Esophagus squamous epithelium (tissue), 4 donors: Measurements from ENCODE around the gene ADAM29.

Experiments
- POLR2A ChIP-seq, 4 donors: fragments of 450-650 bp; IDR thresholded peaks; one replicate each; pipeline ENCODE4 v1.6.1; 2017; ENCODE audit warnings: antibody characterized with exemption in 4 of 4, mild to moderate bottlenecking in 4 of 4, moderate library complexity in 3 of 4
- TF ChIP-seq, protein P1 (sequence below), 6 experiments: fragments of 450-650 bp in 4 of 6; fragments of 200-600 bp in 2 of 6; sonication (generic) in 2 of 6; IDR thresholded peaks; one replicate each; pipeline ENCODE4 v1.5.1; 2016 to 2019; ENCODE audit warnings: antibody characterized with exemption in 6 of 6, mild to moderate bottlenecking in 4 of 6, moderate library complexity in 4 of 6

GRCh38 chr4:174996079-174996478, 77.9 kb downstream of the ADAM29 start:
- TF ChIP-seq, protein P1, sequence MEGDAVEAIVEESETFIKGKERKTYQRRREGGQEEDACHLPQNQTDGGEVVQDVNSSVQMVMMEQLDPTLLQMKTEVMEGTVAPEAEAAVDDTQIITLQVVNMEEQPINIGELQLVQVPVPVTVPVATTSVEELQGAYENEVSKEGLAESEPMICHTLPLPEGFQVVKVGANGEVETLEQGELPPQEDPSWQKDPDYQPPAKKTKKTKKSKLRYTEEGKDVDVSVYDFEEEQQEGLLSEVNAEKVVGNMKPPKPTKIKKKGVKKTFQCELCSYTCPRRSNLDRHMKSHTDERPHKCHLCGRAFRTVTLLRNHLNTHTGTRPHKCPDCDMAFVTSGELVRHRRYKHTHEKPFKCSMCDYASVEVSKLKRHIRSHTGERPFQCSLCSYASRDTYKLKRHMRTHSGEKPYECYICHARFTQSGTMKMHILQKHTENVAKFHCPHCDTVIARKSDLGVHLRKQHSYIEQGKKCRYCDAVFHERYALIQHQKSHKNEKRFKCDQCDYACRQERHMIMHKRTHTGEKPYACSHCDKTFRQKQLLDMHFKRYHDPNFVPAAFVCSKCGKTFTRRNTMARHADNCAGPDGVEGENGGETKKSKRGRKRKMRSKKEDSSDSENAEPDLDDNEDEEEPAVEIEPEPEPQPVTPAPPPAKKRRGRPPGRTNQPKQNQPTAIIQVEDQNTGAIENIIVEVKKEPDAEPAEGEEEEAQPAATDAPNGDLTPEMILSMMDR (IDR thresholded peaks at IDR 0.05): no peak
- no peak for TF ChIP-seq POLR2A (IDR thresholded peaks at IDR 0.05)
